Muscle of arm (tissue), 14 donors: Measurements from ENCODE around the gene PPIF. TPM values are rescaled to one million over a fixed set of nuclear protein-coding genes. Genes with fewer than 3 reads are reported as not detected.

Experiments
- DNase-seq: peaks from one replicate; pipeline ENCODE4 v3.0.0-alpha.2; 2013
- long read RNA-seq, 11 donors: transcript quantifications; one replicate each; lab custom pipeline, GENCODE V29; 2026
- polyA plus RNA-seq, 12 donors: library from polyadenylated mRNA; unstranded; fragments of 120-200 nt; gene quantifications; one replicate each; pipeline ENCODE4 v1.2.1, GENCODE V29; 2013; ENCODE audit not compliant: insufficient read length in 12 of 12

The PPIF gene
- 10 to 100 TPM in 11 of 12 donors, not detected in 1; 17.8 to 46.8 (median 20.8) TPM for polyA plus RNA-seq
- long read RNA-seq, donor 1, transcript PPIF-201 (6 exons, 2,190 nt) = major isoform, 14 of 30 reads
- long read RNA-seq, donor 1, partial matches to known transcripts = 15 of 30 reads
- long read RNA-seq, donor 1, other reads (novel, unspliced or antisense) = 0 of 30 reads
- long read RNA-seq, donor 2, partial matches to known transcripts = 11 of 15 reads
- long read RNA-seq, donor 2, other reads (novel, unspliced or antisense) = 0 of 15 reads
- long read RNA-seq, donor 3, partial matches to known transcripts = 0 of 3 reads
- long read RNA-seq, donor 3, other reads (novel, unspliced or antisense) = 0 of 3 reads
- long read RNA-seq, donor 4, partial matches to known transcripts = 0 of 1 reads
- long read RNA-seq, donor 4, other reads (novel, unspliced or antisense) = 0 of 1 reads
- long read RNA-seq, donor 5 = 0 reads
- long read RNA-seq, donor 6, partial matches to known transcripts = 0 of 2 reads
- long read RNA-seq, donor 6, other reads (novel, unspliced or antisense) = 0 of 2 reads
- long read RNA-seq, donor 7, partial matches to known transcripts = 0 of 2 reads
- long read RNA-seq, donor 7, other reads (novel, unspliced or antisense) = 0 of 2 reads
- long read RNA-seq, donor 8, transcript PPIF-201 (6 exons, 2,190 nt) = major isoform, 15 of 15 reads
- long read RNA-seq, donor 8, partial matches to known transcripts = 0 of 15 reads
- long read RNA-seq, donor 8, other reads (novel, unspliced or antisense) = 0 of 15 reads
- long read RNA-seq, donor 9, partial matches to known transcripts = 0 of 5 reads
- long read RNA-seq, donor 9, other reads (novel, unspliced or antisense) = 0 of 5 reads
- long read RNA-seq, donor 10, partial matches to known transcripts = 0 of 4 reads
- long read RNA-seq, donor 10, other reads (novel, unspliced or antisense) = 0 of 4 reads
- long read RNA-seq, donor 11, transcript PPIF-201 (6 exons, 2,190 nt) = major isoform, 12 of 12 reads
- long read RNA-seq, donor 11, partial matches to known transcripts = 0 of 12 reads
- long read RNA-seq, donor 11, other reads (novel, unspliced or antisense) = 0 of 12 reads

GRCh38 chr10:79347226-79347893 is at the start of gene PPIF:
Gene PPIF, plus strand, starts transcription at chr10:79347469. Its CDS starts 80 bp downstream, at chr10:79347549.
- DNase-seq = peak; percentile 92

- DNase-seq = no peak
Observed at GRCh38 chr10:79298403-79299244, 48.6 kb upstream of the PPIF start.

GRCh38 chr10:79299397-79300241 is 47.6 kb upstream of the PPIF start:
- no peak for DNase-seq

GRCh38 chr10:79300711-79301110 is 46.6 kb upstream of the PPIF start:
- DNase-seq = no peak

GRCh38 chr10:79301754-79302530 is 45.3 kb upstream of the PPIF start:
- no peak for DNase-seq

GRCh38 chr10:79303631-79304478 is 43.4 kb upstream of the PPIF start:
- DNase-seq = no peak

GRCh38 chr10:79304479-79305087 is 42.7 kb upstream of the PPIF start:
- DNase-seq = no peak

GRCh38 chr10:79305515-79305914 is 41.8 kb upstream of the PPIF start:
- no peak for DNase-seq

GRCh38 chr10:79305988-79306387 is 41.3 kb upstream of the PPIF start:
- DNase-seq = no peak

GRCh38 chr10:79306644-79307220 is 40.5 kb upstream of the PPIF start:
- no peak for DNase-seq

GRCh38 chr10:79308016-79308415 is 39.3 kb upstream of the PPIF start:
- no peak for DNase-seq

GRCh38 chr10:79308969-79309665 is 38.2 kb upstream of the PPIF start:
- DNase-seq = no peak

- no peak for DNase-seq
Observed at GRCh38 chr10:79310200-79310865, 36.9 kb upstream of the PPIF start.

GRCh38 chr10:79310911-79311573 is 36.2 kb upstream of the PPIF start:
- DNase-seq = no peak
